ENCODE measurements around the gene KSR1. TPM values are rescaled to one million over a fixed set of nuclear protein-coding genes. Genes with fewer than 3 reads are reported as not detected.

KSR1 gene
- total and polyA plus RNA-seq, 2 of the 8 experiments (the other 6 are each of a cell fraction or from before 2014, with no cell fraction given) = 14.1 to 34.7 TPM

GRCh38 chr17:27414271-27414670, 42.0 kb upstream of the KSR1 start:
- WGBS, 2 experiments (ENCODE audit: extremely low coverage in 1 of 2, insufficient coverage in 1 of 2, insufficient read length in 1 of 2, insufficient replicate concordance in 2 of 2, low coverage in 1 of 2, low lambda C conversion rate in 2 of 2, missing lambda C conversion rate in 1 of 2) = 87% methylated on average over 3 of the region's 3 CpGs; no CpG with 5 or more reads in 1 of the 2 experiments
- FAIRE-seq (no peak), DNase-seq (ENCODE audit: low read depth in 1 of 2, low spot score in 2 of 2) (no peak)
- no peak overlapping the region for H2BK20ac ChIP-seq (ENCODE audit: low read length)
- no peak overlapping the region for H4K5ac ChIP-seq (ENCODE audit: insufficient read length, low read depth, low read length)
- H3K23me2 ChIP-seq (ENCODE audit: low read depth, low read length) = no peaks in the 10 kb centered on the region
- H4K20me1 ChIP-seq (replicated peaks in 1 of 2; ENCODE audit: control insufficient read depth in 1 of 2, insufficient read depth in 2 of 2, low read length in 2 of 2) = no peaks in the 10 kb centered on the region
- no peak overlapping the region for H2AK5ac ChIP-seq (ENCODE audit: low read depth, low read length)
- no peak overlapping the region for H3K4me3 ChIP-seq (ENCODE audit: extremely low read depth in 1 of 4, insufficient read depth in 2 of 4, low read depth in 3 of 4, low read length in 4 of 4)
- no peak overlapping the region for H3K4ac ChIP-seq (replicated peaks; ENCODE audit: insufficient read length, low read depth, low read length)
- no peak overlapping the region for H3K14ac ChIP-seq (ENCODE audit: insufficient read length)
- no peaks in the 10 kb centered on the region for H3K36me3 ChIP-seq (ENCODE audit: control insufficient read depth in 2 of 4, insufficient read depth in 4 of 4, low read length in 3 of 4)
- H3K79me2 ChIP-seq (ENCODE audit: control insufficient read depth in 1 of 2, insufficient read depth in 2 of 2, low read length in 2 of 2) = no peaks in the 10 kb centered on the region
- CTCF ChIA-PET (ENCODE audit: partially characterized antibody) = interaction anchor here (0.6 to 2.8 kb wide), 8 partner anchors 25 to 198 kb away, joined by 3 to 15 read pairs (median 3); no protein-coding TSS in a partner anchor
- no peak overlapping the region for H2AFZ ChIP-seq (ENCODE audit: low read length)
- H2BK15ac ChIP-seq (ENCODE audit: low read length) = no peak overlapping the region
- H3K27me3 ChIP-seq (replicated peaks in 1 of 4; ENCODE audit: control insufficient read depth in 3 of 4, extremely low read depth in 1 of 4, insufficient read depth in 3 of 4, low read length in 3 of 4) = 0 out of 7 replicates have a peak, but pooled peaks cover 0 to under 1% (median 0%) of the 10 kb centered on the region in 4 experiments
- no peak overlapping the region for H3K4me2 ChIP-seq (ENCODE audit: insufficient read depth in 1 of 2, low read depth in 2 of 2, low read length in 2 of 2)
- H4K91ac ChIP-seq (replicated peaks; ENCODE audit: insufficient read length, low read length) = no peak overlapping the region
- H2BK5ac ChIP-seq (ENCODE audit: low read depth, low read length) = no peak overlapping the region
- no peak overlapping the region for H3K9ac ChIP-seq (replicated peaks in 1 of 4; ENCODE audit: extremely low read depth in 1 of 4, low read depth in 3 of 4, low read length in 3 of 4)
- no peak overlapping the region for H3K18ac ChIP-seq (ENCODE audit: extremely low read depth, low read length)
- H3K79me1 ChIP-seq (ENCODE audit: low read depth, low read length) = no peaks in the 10 kb centered on the region
- H3K4me1 ChIP-seq (replicated peaks in 1 of 4; ENCODE audit: control insufficient read depth in 3 of 4, insufficient read depth in 4 of 4, low read length in 3 of 4) = no peaks in the 10 kb centered on the region; a peak in 1 of 7 replicates
- no peak overlapping the region for H3K27ac ChIP-seq (ENCODE audit: low read depth, low read length)
- no peak overlapping the region for H4K8ac ChIP-seq (ENCODE audit: extremely low read depth, insufficient read depth, low read length)
- H3K9me3 ChIP-seq (ENCODE audit: insufficient read depth in 2 of 2, low read depth in 1 of 2, low read length in 1 of 2) = no peaks in the 10 kb centered on the region
- no peak overlapping the region for H3K23ac ChIP-seq (ENCODE audit: insufficient read length)
- POLR2A ChIA-PET (ENCODE audit: partially characterized antibody) = interaction anchor here (0.9 kb wide), 1 partner anchor 11 kb away, joined by 3 read pairs; no protein-coding TSS in a partner anchor
- no peak overlapping the region for H2BK120ac ChIP-seq (replicated peaks; ENCODE audit: low read depth, low read length)
- H3K56ac ChIP-seq (replicated peaks; ENCODE audit: insufficient read length, low read depth, low read length) = no peak overlapping the region
- no peak overlapping the region for H2BK12ac ChIP-seq (ENCODE audit: low read depth, low read length)
- TF ChIP-seq, protein P1, sequence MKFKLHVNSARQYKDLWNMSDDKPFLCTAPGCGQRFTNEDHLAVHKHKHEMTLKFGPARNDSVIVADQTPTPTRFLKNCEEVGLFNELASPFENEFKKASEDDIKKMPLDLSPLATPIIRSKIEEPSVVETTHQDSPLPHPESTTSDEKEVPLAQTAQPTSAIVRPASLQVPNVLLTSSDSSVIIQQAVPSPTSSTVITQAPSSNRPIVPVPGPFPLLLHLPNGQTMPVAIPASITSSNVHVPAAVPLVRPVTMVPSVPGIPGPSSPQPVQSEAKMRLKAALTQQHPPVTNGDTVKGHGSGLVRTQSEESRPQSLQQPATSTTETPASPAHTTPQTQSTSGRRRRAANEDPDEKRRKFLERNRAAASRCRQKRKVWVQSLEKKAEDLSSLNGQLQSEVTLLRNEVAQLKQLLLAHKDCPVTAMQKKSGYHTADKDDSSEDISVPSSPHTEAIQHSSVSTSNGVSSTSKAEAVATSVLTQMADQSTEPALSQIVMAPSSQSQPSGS (IDR thresholded peaks at IDR 0.05; ENCODE audit: low read length) = no peak
- no peak for TF ChIP-seq FOSL1 (IDR thresholded peaks at IDR 0.05; ENCODE audit: insufficient read depth, low read depth, low read length)
- TF ChIP-seq CEBPB (IDR thresholded peaks at IDR 0.05; ENCODE audit: low read depth, low read length) = no peak
- TF ChIP-seq HDAC2 (IDR thresholded peaks at IDR 0.05; ENCODE audit: borderline replicate concordance in 1 of 2, low read depth in 2 of 2, low read length in 2 of 2) = no peak
- TF ChIP-seq KDM1A (IDR thresholded peaks at IDR 0.05; ENCODE audit: borderline replicate concordance, low read length) = no peak
- TF ChIP-seq KDM4A (IDR thresholded peaks at IDR 0.05; ENCODE audit: low read depth, low read length, severe bottlenecking) = no peak
- no peak for TF ChIP-seq MAFK (IDR thresholded peaks at IDR 0.05; ENCODE audit: low read depth, low read length)
- no peak for TF ChIP-seq RBBP5 (IDR thresholded peaks at IDR 0.05; ENCODE audit: borderline replicate concordance, low read depth, low read length)
- TF ChIP-seq TBP (IDR thresholded peaks at IDR 0.05; ENCODE audit: low read depth, low read length) = no peak
- no peak for TF ChIP-seq MAX (IDR thresholded peaks at IDR 0.05)
- no peak for TF ChIP-seq SUZ12 (IDR thresholded peaks at IDR 0.05; ENCODE audit: low read length)
- no peak for TF ChIP-seq CHD2 (IDR thresholded peaks at IDR 0.05; ENCODE audit: low read length)

Measured in H1 (cell line).